GM10266 (cell line): ENCODE results near the gene ABCD4.

Experiments used
- DNase-seq: peaks from one replicate; pipeline ENCODE4 v3.0.0; 2012; ENCODE audit errors: extremely low spot score
- TF ChIP-seq, protein P1 (sequence below): IDR thresholded peaks from 2 replicates; pipeline ENCODE4 v1.5.1; 2012; ENCODE audit warnings: mild to moderate bottlenecking, low read depth; ENCODE audit not compliant: control insufficient read depth, insufficient read depth; ENCODE audit errors: missing control alignments

ABCD4 gene

DNA sequence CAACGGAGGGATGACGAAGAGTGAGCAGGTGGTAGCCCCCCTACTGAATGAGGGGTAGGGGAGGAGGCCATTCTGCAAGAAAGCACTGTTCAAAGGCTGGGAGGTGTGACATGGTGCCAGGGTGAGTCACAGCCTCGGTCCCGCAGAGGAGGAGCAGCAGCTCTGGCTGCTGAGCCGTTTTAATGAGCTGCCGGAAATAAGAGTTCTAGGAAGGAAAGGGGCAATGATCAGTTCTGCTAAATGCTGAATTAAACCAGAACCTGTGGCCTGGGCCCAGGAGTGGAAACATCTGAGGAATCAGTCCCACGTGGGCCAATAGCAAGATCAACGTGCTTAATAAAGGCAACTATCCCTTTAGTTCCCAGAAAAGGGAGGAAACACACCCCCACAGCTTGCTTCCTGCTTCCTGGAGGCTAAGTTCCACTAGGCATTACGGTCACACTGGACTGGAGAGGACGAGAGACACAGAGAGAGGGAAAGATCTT is 3.6 kb downstream of the ABCD4 start:
- no peak for DNase-seq
- TF ChIP-seq, protein P1, sequence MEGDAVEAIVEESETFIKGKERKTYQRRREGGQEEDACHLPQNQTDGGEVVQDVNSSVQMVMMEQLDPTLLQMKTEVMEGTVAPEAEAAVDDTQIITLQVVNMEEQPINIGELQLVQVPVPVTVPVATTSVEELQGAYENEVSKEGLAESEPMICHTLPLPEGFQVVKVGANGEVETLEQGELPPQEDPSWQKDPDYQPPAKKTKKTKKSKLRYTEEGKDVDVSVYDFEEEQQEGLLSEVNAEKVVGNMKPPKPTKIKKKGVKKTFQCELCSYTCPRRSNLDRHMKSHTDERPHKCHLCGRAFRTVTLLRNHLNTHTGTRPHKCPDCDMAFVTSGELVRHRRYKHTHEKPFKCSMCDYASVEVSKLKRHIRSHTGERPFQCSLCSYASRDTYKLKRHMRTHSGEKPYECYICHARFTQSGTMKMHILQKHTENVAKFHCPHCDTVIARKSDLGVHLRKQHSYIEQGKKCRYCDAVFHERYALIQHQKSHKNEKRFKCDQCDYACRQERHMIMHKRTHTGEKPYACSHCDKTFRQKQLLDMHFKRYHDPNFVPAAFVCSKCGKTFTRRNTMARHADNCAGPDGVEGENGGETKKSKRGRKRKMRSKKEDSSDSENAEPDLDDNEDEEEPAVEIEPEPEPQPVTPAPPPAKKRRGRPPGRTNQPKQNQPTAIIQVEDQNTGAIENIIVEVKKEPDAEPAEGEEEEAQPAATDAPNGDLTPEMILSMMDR = no peak

DNA sequence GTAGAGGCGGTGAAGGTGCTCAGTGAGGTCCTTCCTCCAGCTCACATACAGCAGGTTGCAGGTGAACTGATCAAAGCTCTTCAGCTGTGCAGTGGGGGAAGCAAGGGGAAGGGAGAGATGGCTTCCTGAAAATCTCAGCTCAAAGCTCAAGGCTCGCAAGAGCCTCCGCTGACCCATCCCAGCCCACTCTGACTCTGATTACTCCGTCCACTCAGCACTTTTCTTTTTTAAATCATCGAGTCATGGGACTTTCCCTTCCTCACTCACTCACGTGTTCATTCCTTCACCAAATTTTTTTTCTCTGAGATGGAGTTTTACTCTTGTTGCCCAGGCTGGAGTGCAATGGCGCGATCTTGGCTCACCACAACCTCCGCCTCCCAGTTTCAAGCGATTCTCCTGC is 4.7 kb downstream of the ABCD4 start:
- no peak for DNase-seq
- TF ChIP-seq, protein P1 = no peak

DNA sequence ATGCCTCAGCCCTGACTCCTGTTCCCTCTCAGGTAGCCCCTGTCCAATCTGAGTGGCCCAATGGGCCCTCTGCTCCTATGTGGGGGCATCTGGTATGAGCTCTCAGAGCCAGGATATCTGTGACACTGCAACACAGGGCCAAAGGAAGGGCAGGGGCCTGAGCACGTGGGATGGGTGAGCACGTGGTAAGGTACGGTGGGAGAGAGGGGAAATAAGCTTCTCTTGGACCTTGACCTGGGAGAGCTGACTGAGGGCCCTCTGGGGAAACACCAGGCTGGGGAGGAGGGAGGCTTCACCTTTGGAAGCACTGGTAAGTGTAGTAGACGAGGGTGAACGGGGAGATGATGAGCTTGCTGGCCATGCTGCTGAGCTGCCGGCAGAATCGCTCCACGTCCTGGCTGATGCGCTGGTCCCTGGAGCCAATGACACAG is 6.7 kb downstream of the ABCD4 start:
- DNase-seq = no peak

DNA sequence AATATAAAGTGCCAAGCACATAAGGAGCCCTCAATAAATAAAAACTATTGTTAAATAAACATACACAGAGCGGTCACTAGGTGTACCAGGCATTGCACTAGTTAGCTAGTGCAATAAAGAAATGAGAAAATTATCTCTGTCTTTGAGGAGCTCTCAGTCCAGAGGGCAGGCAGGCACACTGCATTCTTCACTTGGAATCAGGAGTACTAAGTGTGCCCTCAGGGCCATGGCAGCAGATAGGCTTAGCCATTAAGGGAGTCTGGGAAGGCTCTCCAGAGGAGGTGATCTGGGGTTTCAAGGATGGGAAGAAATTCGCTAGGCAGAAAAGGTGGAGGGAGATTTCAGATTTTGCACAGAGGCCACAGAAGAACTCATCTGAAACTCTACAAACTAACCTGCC is 9.1 kb downstream of the ABCD4 start:
- TF ChIP-seq, protein P1 = no peak

More for the DNA sequence above, 6.7 kb downstream of the ABCD4 start:
- TF ChIP-seq, protein P1 = no peak

DNA sequence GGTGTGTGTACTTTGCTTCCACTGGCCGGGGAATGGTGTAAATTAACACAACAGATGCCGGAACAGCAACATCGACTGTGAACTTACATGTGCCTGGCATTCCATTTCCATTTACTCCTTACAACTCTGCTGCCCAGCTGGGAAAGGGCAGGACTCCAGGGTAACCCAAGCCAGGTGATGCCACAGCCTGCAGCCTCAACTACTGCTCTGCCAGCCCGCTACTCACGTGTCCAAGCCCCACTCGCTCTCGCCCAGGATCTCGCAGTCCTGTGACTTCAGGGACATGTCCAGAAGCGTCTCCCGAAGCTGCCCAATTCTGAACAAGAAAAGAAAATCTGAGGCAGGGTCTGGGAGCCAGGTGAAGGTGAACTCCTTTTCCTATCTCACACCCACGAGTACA is 10.7 kb downstream of the ABCD4 start:
- DNase-seq = no peak
- TF ChIP-seq, protein P1 = no peak

More for the DNA sequence above, 9.1 kb downstream of the ABCD4 start:
- no peak for DNase-seq

DNA sequence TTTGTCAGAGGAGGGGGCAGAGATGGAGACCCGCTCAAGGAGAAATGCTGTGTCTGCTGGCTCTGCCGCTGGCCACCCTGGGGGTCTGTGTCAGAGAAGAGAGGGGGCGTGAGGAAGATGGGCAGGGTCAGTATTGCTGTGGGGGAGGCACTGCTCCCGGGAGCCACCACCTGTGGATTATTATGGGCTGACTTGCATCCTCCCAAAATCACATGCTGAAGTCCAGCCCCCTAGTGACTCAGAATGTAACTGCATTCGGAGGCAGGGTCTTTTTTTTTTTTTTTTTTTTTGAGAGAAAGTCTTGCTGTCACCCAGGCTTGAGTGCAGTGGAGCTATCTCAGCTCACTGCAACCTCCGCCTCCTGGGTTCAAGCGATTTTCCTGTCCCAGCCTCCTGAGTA is 12.3 kb downstream of the ABCD4 start:
- TF ChIP-seq, protein P1 = peak; percentile 31

DNA sequence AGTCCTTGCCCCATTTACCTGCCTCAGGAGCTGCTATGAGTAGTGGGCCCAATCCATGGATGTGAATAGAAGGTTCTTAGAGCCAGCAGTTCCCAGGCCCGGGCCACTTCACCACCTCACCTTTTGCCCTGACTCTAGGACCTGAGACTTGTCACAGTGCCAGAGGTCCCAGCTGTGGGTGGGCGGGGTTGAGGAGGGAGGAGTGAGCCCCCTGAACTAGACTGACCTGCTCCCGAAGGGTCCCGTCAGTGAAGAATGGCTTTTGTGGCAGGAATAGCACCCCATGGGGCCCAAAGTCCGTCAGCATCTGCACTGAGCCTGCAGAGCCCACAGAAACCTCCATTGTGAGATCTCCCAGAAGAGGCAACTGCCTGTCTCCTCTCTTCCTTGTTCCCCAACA is 12.9 kb downstream of the ABCD4 start:
- TF ChIP-seq, protein P1 = no peak
- no peak for DNase-seq

More for the DNA sequence above, 12.3 kb downstream of the ABCD4 start:
- DNase-seq = no peak
